WI38 (cell line): ENCODE measurements around the gene KRTAP5-6.

Source experiments
- H3K4me3 ChIP-seq: 2 replicates; pipeline ENCODE4 v1.5.1; 2011; ENCODE audit warnings: low read depth, mild to moderate bottlenecking, control low read depth, low read length
- TF ChIP-seq, protein P1 (sequence below): IDR thresholded peaks from 2 replicates; pipeline ENCODE4 v1.5.1; 2012; ENCODE audit warnings: low read depth, mild to moderate bottlenecking, control low read depth, low read length

KRTAP5-6 gene

DNA sequence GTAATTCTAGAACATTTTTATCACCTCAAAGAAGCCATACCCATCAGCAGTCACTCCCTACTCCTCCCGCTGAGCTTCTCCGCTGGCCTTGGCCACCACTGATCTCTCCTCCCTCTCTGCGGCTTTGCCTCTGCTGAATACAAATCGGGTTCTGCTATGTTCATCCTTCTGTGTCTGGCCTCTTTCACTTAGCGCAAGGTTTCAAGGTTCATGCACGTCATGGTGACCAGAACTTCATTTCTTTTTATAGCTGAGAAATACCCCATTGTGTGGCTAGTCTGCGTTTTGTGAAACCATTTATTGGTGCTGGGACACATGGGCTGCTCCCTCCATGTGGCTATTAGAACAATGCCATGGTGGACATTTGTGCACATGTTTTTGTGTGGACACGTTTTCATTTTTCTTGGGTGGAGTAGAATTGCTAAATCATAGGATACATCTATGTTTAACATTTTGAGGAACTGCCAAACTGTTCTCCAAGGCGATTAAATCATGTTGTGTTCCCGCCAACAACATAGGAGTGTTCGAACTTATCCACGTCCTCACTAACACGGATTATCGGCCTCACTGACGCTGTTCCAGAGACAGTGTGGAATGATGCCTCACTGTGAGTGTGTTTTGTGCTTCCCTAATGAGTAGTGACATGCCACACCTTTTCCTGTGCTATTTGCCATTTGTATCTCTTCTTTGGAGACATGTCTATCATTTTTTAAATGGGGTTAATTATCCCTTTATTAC lies 24.2 kb upstream of the KRTAP5-6 start:
- H3K4me3 ChIP-seq, result no peak overlapping the region
- TF ChIP-seq, protein P1, sequence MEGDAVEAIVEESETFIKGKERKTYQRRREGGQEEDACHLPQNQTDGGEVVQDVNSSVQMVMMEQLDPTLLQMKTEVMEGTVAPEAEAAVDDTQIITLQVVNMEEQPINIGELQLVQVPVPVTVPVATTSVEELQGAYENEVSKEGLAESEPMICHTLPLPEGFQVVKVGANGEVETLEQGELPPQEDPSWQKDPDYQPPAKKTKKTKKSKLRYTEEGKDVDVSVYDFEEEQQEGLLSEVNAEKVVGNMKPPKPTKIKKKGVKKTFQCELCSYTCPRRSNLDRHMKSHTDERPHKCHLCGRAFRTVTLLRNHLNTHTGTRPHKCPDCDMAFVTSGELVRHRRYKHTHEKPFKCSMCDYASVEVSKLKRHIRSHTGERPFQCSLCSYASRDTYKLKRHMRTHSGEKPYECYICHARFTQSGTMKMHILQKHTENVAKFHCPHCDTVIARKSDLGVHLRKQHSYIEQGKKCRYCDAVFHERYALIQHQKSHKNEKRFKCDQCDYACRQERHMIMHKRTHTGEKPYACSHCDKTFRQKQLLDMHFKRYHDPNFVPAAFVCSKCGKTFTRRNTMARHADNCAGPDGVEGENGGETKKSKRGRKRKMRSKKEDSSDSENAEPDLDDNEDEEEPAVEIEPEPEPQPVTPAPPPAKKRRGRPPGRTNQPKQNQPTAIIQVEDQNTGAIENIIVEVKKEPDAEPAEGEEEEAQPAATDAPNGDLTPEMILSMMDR, result no peak

DNA sequence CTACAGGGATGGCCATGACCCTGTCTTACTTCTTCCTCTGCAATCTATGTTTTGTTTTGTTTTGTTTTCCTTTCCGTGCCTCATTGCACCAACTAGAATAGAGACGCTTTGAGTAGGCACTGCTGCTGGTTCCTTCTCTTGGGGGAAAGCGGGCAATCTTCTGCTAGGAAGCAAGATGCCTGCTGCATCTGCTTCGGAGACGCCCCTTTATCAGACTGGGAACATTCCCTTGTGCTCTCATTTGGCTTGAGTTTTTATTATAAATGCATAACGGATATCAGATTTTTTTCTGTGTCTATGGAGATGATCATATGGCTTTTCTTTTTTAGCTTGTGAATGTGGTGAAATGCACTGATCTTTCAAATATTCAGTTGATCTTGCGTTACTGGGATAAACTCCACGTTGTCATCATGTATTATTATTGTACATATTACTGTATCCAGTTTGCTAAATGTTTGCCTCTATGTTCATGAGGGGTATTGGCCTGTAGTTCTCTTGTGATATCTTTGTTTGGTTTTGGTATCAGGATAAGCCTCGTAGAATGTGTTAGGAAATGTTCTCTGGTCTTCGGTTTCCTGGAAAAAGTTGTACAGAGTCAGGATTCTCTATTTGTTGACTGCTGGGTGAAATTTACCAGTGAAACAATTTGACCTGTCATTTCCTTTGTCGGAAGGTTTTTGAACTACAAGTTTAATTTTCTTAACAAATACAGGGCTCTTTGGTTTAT lies 23.4 kb upstream of the KRTAP5-6 start:
- TF ChIP-seq, protein P1, result no peak

DNA sequence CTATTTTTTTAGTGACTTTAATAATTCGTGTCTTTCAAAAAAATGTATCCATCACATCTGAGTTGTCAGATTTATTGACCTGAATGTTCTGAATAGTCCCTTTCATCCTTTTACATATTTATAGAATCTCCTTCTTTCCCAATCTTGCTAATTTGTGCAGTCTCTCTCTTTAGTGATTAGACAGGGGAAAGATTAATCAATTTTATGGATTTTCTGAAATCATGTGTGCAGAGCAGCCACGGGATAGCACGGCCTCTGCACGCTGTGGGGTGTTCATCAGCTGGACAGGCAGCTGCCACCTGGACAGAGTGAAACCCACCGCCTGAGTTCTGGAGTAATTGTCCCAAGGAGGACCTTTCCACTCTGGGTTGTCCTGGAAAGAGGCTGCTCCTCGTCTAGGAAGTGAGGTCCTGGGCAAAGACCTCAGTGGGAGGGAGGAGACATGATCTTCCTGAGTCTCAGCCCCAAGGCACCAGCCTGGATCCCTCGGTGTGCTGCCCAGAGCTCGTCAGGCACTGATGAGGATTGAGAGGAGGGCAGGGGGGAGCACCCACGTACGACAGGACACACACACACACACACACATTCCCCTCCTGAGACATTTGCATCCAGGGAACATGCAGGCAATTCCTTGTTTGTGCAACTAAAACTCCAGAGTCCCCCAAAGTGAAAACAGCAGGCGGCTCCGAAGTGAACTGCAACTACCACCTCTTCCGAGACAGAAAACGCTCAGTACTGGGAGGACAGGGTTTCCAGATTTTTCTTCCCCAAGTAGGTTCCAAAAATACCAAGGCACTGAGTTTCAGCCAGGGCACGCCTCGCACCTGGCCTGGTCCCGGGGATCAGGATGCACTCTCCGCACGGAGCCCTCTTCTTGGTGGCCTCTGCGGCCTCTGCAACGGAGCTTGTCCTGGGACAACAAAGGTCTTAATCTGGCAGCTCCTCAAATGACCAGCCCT lies 22.5 kb upstream of the KRTAP5-6 start:
- no peak overlapping the region for H3K4me3 ChIP-seq
- TF ChIP-seq, protein P1, result no peak

More for the DNA sequence above, 23.4 kb upstream of the KRTAP5-6 start:
- no peak overlapping the region for H3K4me3 ChIP-seq

DNA sequence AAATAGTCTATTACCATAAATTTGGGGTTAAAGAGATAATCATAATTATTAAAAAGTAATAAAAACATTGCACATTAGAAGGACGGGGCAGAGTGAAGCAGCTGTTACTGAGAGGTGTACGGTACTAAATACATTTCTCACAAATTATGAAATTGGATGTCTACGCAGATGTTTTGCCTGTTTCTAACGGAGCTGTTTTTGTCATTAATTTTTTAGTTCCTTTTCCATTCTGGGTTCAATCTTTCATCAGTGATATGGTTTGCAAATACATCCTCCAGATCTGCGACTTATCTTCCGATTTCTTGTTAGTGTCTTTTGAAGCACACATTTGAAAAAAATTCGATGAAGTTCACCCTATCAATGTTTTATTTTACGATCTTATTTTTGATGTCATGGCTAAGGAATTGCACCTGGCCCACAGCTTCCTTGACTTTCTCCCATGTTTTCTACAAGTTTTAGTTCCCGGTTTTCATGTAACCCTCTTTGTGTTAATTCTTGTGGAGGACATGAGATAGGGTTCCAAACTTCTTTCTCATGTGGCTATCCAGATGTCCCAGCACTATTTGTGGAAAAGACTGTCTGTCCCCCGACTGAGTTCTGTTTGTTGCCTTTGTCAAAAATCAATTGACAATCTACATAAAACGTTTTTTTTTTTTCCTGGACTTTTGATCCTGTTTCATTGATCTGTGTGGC lies 21.3 kb upstream of the KRTAP5-6 start:
- no peak overlapping the region for H3K4me3 ChIP-seq
- TF ChIP-seq, protein P1, result no peak

DNA sequence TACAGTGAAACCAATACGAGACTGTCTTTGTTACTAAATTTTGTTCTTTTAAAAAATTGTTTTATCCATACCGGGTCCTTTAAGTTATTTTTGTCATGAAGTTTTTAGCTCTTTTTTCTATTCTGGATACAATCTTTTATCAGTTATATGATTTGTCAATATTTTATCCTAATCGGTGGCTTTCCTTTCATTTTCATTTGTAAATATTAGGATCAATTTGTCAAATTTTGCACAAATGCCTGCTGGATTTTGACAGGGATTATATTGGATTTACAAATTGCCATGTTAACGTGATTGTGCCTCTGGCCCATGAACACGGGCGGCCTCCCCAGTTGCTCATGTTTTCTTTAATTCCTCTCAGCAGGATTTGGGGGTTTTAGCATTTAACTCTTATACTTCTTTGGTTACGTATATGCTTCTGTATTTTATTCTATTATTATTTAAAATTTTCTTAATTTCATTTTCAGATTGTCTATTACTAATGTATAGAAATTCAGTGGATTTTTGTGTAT lies 20.7 kb upstream of the KRTAP5-6 start:
- H3K4me3 ChIP-seq, result no peak overlapping the region
- TF ChIP-seq, protein P1, result no peak

DNA sequence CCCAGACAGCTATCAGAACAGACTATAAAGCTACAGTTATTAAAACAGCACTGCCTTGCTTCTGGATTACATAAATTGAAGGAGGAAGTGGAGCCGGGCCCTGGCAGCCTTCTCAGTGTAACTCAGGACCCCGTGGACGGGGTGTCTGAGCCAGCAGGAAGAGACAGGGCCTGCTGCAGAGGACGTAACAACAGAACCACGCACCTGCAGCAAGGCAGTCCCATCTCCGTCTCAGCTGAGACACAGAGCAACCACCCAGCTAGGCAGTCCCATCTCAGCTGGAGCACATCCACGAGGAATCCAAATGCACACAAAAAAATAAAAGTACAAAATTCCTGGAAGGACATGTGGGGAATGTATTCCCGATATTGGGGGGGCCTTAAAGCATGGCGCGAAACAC lies 17.1 kb upstream of the KRTAP5-6 start:
- H3K4me3 ChIP-seq, result no peak overlapping the region
- TF ChIP-seq, protein P1, result no peak
